Fibroblast of skin of right biceps (primary cell): ENCODE measurements around the gene ZNF491.
"Not testable (repeated sequence)": the region's sequence is repeated elsewhere in the genome, so short reads cannot be mapped to it uniquely, and the experiment has no call there.

Experiments used
- DNase-seq: peaks from one replicate; pipeline ENCODE4 v3.0.0-alpha.2; 2013

The ZNF491 gene

GRCh38 chr19:11807099-11807380 is 8.7 kb downstream of the ZNF491 start:
- no peak for DNase-seq

DNA sequence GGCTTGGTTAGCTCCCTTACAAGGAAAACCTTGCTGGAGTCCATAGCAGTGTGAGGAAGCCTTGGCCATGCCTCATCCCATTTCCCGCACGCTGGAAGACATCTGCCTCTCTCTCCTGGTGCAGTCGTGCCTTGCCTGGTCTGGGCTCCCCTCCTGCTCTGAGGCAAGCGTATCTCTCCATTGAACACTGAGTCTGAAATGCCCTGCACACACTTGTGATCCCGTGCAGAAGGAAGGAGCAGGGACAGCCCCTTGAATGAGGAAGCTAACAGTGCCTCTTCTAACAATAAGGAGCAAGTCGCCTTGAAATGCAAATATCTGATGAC is 15.3 kb downstream of the ZNF491 start:
- DNase-seq = no peak

DNA sequence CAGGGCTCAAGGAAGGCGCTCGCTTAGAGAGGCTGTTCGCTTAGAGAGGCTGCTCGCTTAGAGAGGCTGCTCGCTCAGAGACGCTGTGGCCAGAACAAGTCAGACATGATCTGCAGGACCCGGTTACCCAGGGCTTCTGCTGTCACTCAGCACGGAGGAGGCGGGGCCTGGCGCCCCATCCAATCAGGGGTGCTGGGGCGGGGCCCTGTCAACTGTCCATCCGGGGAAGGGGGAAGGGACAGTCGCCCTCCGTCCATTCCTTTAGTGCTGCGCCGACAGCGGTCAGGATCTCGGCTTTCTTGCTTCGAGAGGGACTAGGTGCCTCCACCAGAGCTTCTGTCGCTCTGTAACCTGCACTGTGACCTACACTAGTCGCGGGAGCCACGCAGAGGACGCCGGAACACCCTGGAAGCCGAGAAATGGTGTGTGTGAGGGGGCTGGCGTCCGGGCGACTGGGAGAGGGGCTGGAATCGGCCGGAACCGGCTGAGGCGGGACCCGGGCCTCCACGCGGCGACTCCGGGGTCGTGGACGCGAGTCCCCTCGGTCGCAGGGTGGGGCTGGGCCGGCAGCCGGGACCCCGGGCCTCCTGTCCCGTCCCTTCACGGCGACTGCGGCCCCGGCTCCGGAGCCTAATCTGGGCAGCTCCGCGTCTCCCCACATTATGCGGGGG is 15.8 kb downstream of the ZNF491 start, which contains the start of gene ZNF440:
Gene ZNF440, plus strand, starts transcription at position 245 of the 671 bp plus-strand sequence. Its CDS starts 175 bp downstream, at position 420.
- DNase-seq = peak; percentile 91

- peak; percentile 28 for DNase-seq
These were observed 16.3 kb downstream of the ZNF491 start for GRCh38 chr19:11814700-11815035.

- DNase-seq = peak; percentile 61
These were observed 23.3 kb downstream of the ZNF491 start for GRCh38 chr19:11821474-11822109.

GRCh38 chr19:11828957-11829876 is 30.9 kb downstream of the ZNF491 start:
- DNase-seq = not testable (repeated sequence)

DNA sequence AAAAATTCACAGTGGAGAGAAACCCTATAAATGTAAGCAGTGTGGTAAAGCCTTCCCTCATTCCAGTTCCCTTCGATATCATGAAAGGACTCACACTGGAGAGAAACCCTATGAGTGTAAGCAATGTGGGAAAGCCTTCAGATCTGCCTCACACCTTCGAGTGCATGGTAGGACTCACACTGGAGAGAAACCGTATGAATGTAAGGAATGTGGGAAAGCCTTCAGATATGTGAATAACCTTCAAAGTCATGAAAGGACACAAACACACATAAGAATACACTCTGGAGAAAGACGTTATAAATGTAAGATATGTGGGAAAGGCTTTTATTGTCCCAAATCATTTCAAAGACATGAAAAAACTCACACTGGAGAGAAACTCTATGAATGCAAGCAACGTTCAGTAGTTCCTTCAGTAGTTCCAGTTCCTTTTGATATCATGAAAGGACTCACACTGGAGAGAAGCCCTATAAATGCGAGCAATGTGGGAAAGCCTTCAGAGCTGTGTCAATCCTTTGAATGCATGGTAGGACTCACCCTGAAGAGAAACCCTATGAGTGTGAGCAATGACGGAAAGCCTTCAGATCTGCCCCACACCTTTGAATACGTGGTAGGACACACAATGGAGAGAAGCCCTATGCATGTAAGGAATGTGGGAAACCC is 34.1 kb downstream of the ZNF491 start:
- peak; percentile 8 for DNase-seq

DNA sequence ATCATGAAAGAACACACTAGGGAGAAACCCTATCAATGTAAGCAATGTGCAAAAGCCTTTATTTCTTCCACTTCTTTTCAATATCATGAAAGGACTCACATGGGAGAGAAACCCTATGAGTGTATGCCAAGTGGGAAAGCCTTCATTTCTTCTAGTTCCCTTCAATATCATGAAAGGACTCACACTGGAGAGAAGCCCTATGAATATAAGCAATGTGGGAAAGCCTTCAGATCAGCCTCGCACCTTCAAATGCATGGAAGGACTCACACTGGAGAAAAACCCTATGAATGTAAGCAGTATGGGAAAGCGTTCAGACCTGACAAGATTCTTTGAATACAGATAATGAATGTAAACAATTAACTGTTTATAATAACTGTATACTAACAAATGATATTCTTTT is 35.2 kb downstream of the ZNF491 start:
- no peak for DNase-seq

DNA sequence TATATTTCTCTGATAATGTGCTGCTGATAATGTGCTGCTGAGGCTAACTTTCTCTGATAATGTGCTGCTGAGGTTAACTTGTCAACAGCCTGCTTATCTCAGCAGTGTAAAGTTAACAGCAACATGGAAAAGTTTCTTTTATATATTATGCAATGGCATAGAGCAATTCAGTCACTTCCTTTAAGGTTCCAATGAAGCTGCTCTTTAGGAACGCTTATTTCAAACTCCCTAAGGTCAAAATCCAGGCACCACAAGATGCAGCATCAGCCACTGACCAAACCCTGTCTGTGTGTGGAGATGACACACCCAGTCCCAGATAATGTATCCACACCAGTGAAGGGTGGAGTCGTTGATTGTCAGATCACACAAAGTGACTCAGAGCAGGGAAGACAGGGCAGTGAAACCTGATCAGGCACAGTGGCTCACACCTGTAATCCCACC is 37.3 kb downstream of the ZNF491 start:
- not testable (repeated sequence) for DNase-seq

DNA sequence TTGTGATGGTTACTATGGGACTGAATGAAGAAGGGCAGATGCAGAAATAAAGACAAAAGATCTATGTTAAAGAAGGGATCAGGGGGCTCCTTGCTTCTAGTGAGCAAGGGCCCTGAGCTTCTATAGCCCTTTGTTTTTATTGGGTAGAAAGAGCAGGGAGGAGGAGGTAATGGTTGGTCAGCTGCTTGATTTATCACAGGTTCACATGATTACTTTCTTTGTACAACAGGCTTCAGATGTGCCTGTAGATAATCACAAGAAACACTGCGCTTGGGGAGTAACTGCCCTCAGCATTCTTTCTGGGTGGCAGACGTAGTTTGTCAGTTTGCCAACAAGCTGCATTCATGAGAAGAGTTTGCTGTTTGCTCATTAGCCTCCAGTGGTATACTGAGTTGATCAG is 45.4 kb downstream of the ZNF491 start:
- DNase-seq = no peak

DNA sequence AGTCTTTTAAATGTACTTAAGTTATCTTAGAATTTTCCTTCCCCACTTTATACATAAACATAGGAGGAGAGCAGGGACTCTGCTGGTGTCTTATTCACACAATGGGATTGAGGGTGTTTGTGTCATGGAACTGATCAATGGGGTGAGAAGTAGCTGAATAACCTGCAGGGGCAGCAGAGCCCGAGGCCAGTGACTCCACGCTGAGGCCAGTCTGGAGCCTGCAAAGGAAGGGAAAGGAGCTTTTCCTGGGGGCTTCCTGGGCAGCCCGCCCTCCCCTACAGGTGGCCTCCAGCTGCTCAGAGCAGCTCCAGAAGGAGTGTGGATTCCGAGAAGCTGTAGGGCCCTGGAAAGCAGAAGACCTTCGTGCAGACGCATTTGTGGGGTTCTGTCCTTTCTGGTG is 49.3 kb downstream of the ZNF491 start:
- DNase-seq = not testable (repeated sequence)

GRCh38 chr19:11848200-11848593 is 49.9 kb downstream of the ZNF491 start:
- no peak for DNase-seq

DNA sequence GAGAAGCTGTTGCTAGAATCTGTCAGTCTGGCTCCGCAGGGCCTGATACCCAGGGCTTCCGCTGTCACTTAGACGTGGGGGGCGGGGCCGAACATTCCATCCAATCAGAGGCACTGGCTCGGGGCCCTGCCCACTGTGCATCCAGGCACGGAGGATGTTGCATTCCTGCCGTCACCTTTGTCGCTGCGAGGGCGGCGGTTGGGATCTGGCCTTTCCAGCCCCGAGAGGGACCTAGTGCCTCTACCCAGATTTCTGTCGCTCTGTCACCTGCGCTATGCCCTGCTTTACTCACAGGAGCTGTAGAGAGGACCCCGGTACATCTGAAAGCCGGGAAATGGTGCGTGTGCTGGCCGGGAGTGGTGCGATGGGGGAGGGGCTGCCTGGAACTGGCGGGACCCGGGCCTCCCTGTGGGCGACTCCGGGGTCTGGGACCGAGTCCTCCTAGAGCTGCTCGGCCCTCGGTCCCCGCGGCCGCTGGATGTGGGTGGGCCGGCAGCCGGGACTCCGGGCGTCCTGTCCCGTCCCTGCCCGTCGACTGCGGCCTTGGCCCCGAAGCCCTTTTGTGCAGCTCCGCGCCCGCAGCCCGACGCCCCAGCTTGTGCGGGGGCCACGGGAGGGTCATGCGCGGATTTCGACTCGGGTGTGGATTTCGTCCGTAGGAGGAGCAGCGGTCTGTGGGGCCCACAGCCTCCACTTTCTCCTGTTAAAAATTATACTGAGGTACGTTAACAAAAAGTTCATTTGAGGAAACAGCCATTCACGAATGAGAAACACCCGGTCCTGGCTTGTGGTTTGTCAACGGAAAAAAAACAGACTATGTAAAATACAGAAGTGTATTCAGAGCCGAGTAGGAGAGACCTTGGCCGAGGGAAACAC is 50.5 kb downstream of the ZNF491 start, which contains the start of gene ZNF439:
Gene ZNF439, plus strand, starts transcription at position 133 of the 876 bp plus-strand sequence. Its CDS starts 142 bp downstream, at position 275.
- DNase-seq = peak; percentile 81

GRCh38 chr19:11850289-11850688 is 52.0 kb downstream of the ZNF491 start:
- not testable (repeated sequence) for DNase-seq

- no peak for DNase-seq
These were observed 55.0 kb downstream of the ZNF491 start for GRCh38 chr19:11853358-11853757.

DNA sequence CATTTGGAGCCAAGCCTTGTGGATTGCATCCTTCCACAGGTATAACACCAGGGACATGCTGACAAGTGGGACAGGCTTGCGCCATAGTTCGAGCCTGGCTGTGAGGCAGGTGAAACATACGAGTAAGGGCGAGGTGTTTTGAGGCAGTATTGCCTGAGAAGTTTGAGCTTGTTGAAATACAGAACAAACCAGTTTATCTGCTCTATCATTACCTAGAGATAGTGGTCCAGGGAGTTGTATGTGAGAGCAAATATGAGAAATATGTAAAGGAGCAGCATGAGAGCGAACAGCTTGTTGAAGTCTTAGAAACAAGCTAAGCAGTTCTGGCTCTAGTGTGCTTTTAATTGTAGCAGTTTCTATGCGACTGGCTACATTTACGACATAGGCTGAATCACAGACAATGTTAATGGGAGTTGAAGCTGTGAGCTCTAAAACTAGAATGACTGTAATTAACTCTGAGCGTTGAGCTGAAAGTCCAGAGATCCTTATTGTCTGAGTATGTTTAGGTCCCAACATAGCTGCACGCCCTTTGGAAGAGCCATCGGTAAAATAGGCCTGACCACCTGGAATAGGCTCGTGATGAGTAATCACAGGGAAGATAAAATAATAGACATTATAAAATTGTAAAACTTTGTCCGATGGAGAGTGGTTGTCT is 58.4 kb downstream of the ZNF491 start:
- no peak for DNase-seq
